HepG2 (cell line): ENCODE data around the gene ISG20L2. TPM values are rescaled to one million over a fixed set of nuclear protein-coding genes. Genes with fewer than 3 reads are reported as not detected.
A peak's percentile ranks its signal among the peaks of the same experiment; 100 is the strongest.

Experiments used
- ATAC-seq: fragments of 200-7000 bp; cut with Tn5 transposase; 3 replicates; pipeline ENCODE4 v1.9.1; 2020; ENCODE audit warnings: mild to moderate bottlenecking, moderate library complexity
- BruUV-seq: library from RNA; stranded (reverse); fragments of 400-500 nt; replicated peaks from 2 replicates; lab custom pipeline; 2021; lab: Mats Ljungman, UMichigan
- CTCF ChIA-PET: fragments of 300-600 bp; formaldehyde crosslinking; extraction: SDS; loops from one replicate; lab custom pipeline; 2021; ENCODE audit warnings: low total read pairs, inconsistent platforms, low intra/inter-chr PET ratio; lab: Yijun Ruan, JAX
- POLR2A ChIA-PET: fragments of 350-600 bp; sonication (Branson Sonifier 250); formaldehyde crosslinking; loops from one replicate; lab custom pipeline; 2020; ENCODE audit warnings: antibody characterized with exemption, inconsistent platforms; lab: Yijun Ruan, JAX
- DNase-seq: peaks from one replicate; pipeline ENCODE4 v3.0.0-alpha.2; 2015; ENCODE audit warnings: low spot score
- FAIRE-seq: peaks from 3 replicates; lab custom pipeline; 2011; peaks lifted over from hg19 to GRCh38; lab: Jason Lieb, UNC
- H2AFZ ChIP-seq: one replicate; pipeline ENCODE4 v1.6.1; 2011; ENCODE audit warnings: low read length, inconsistent platforms
- H3K27ac ChIP-seq: fragments of 300-600 bp; 3 replicates; pipeline ENCODE4 v1.8.0; 2011; ENCODE audit warnings: mixed run types, mild to moderate bottlenecking, mixed read lengths, low read length, inconsistent platforms; ENCODE audit not compliant: insufficient read depth; ENCODE audit errors: extremely low read length
- H3K27me3 ChIP-seq, 2 experiments: fragments of 200-600 bp in 1 of 2; 2 replicates in 1 of 2; 3 replicates in 1 of 2; pipeline versions ENCODE4 v1.6.0 to v1.8.0; 2011; ENCODE audit warnings: low read length in 2 of 2, mild to moderate bottlenecking in 2 of 2, moderate library complexity in 2 of 2, inconsistent platforms in 1 of 2; ENCODE audit not compliant: insufficient read depth in 2 of 2, control insufficient read depth in 1 of 2
- H3K36me3 ChIP-seq, 2 experiments: fragments of 200-600 bp in 1 of 2; replicated peaks in 1 of 2; 2 replicates in 1 of 2; 3 replicates in 1 of 2; pipeline versions ENCODE4 v1.5.1 to v1.8.0; 2011; ENCODE audit warnings: low read length in 2 of 2, inconsistent platforms in 1 of 2; ENCODE audit not compliant: insufficient read depth in 2 of 2, control insufficient read depth in 1 of 2
- H3K4me1 ChIP-seq: 2 replicates; pipeline ENCODE4 v1.5.1; 2012; ENCODE audit warnings: low read length, inconsistent platforms; ENCODE audit not compliant: insufficient read depth
- H3K4me2 ChIP-seq: 2 replicates; pipeline ENCODE4 v1.6.0; 2011; ENCODE audit warnings: low read depth, low read length, inconsistent platforms
- H3K4me3 ChIP-seq, 3 experiments: fragments of 200-600 bp in 1 of 3; sonication (generic), shearing (Covaris generic) in 1 of 3; replicated peaks in 1 of 3; 2 replicates each; pipeline ENCODE4 v1.5.1; 2011 to 2016; ENCODE audit warnings: low read length in 3 of 3, inconsistent platforms in 2 of 3, low read depth in 2 of 3, mild to moderate bottlenecking in 2 of 3, control low read depth in 1 of 3, mixed read lengths in 1 of 3; ENCODE audit not compliant: insufficient read depth in 1 of 3
- H3K79me2 ChIP-seq: one replicate; pipeline ENCODE4 v1.6.1; 2011; ENCODE audit warnings: low read length, inconsistent platforms; ENCODE audit not compliant: insufficient read depth
- H3K9ac ChIP-seq: 2 replicates; pipeline ENCODE4 v1.6.0; 2011; ENCODE audit warnings: mild to moderate bottlenecking, low read depth, low read length, inconsistent platforms; ENCODE audit not compliant: insufficient read depth
- H3K9me3 ChIP-seq: 2 replicates; pipeline ENCODE4 v1.5.1; 2012; ENCODE audit warnings: mild to moderate bottlenecking, low read length
- H4K20me1 ChIP-seq: 2 replicates; pipeline ENCODE4 v1.6.0; 2011; ENCODE audit warnings: inconsistent platforms, mild to moderate bottlenecking, low read length, moderate library complexity; ENCODE audit not compliant: insufficient read depth
- BRD4 ChIP-seq: sonication (generic); formaldehyde crosslinking; IDR thresholded peaks from 2 replicates; pipeline ENCODE4 v1.4.0; 2020; ENCODE audit warnings: missing genetic modification reagents
- CERS6 ChIP-seq: sonication (generic); formaldehyde crosslinking; IDR thresholded peaks from 2 replicates; pipeline ENCODE4 v1.5.0; 2020; ENCODE audit warnings: missing genetic modification reagents
- FOSL2 ChIP-seq: sonication (generic); formaldehyde crosslinking; IDR thresholded peaks from 2 replicates; pipeline ENCODE4 v1.4.0; 2020; ENCODE audit warnings: missing genetic modification reagents
- NR2F2 ChIP-seq: IDR thresholded peaks from 2 replicates; pipeline ENCODE4 v1.6.1; 2012; ENCODE audit warnings: low read depth, inconsistent platforms, borderline replicate concordance
- ZFP41 ChIP-seq: sonication (generic); formaldehyde crosslinking; IDR thresholded peaks from 2 replicates; pipeline ENCODE4 v1.4.0; 2020; ENCODE audit warnings: mild to moderate bottlenecking, missing genetic modification reagents, borderline replicate concordance
- ZNF331 ChIP-seq: sonication (generic); formaldehyde crosslinking; IDR thresholded peaks from 2 replicates; pipeline ENCODE4 v1.4.0; 2020; ENCODE audit warnings: missing genetic modification reagents
- ZNF660 ChIP-seq: sonication (generic); formaldehyde crosslinking; IDR thresholded peaks from 2 replicates; pipeline ENCODE4 v1.5.1; 2020; ENCODE audit warnings: mild to moderate bottlenecking, low read depth, missing genetic modification reagents, borderline replicate concordance
- ZNF766 ChIP-seq: sonication (generic); formaldehyde crosslinking; IDR thresholded peaks from 2 replicates; pipeline ENCODE4 v1.5.0; 2020; ENCODE audit warnings: missing genetic modification reagents, borderline replicate concordance
- WGBS: methylation state at CpG from one replicate; pipeline ENCODE4 v1.1.6; 2017; ENCODE audit warnings: low lambda C conversion rate; 5-methylcytosine and 5-hydroxymethylcytosine counted together
- in situ Hi-C: cut with HindIII; loops from 2 replicates; pipeline ENCODE4 v1.10.0; 2017; ENCODE audit warnings: low pct_unique_long_range_greater_than_20kb; ENCODE audit not compliant: extremely low pct_ligation_motif_present
- intact Hi-C: fragments of 100-400 bp; cut with micrococcal nuclease; formaldehyde crosslinking; loops from one replicate; pipeline ENCODE4 v1.10.0; 2022; ENCODE audit not compliant: unreplicated experiment
- polyA plus RNA-seq, 8 experiments: library from polyadenylated mRNA; depleted of rRNA in 3 of 8; stranded (reverse) in 7 of 8; unstranded in 1 of 8; fragments of >200 nt; fragmentation: Illumina TruSeq in 4 of 8; extraction: Trizol in 4 of 8; gene quantifications; 2 replicates each; pipeline versions ENCODE4 v1.2.1 to v1.2.3, GENCODE V29; 2011 to 2016; ENCODE audit warnings: low read depth in 4 of 8, missing spikeins in 1 of 8, mixed read lengths in 1 of 8; ENCODE audit not compliant: insufficient read depth in 1 of 8
- total RNA-seq, 5 experiments: library from RNA; depleted of rRNA; stranded (reverse); fragments of >200 nt; fragmentation: Illumina TruSeq; extraction: Trizol; gene quantifications; 2 replicates each; pipeline ENCODE4 v1.2.3, GENCODE V29; 2016; ENCODE audit warnings: low read depth in 1 of 5
- TF ChIP-seq, protein P1 (sequence below): sonication (generic); formaldehyde crosslinking; IDR thresholded peaks from 2 replicates; pipeline ENCODE4 v1.5.0; 2020; ENCODE audit warnings: mild to moderate bottlenecking, missing genetic modification reagents
- TF ChIP-seq, protein P2 (sequence below): sonication (generic); formaldehyde crosslinking; IDR thresholded peaks from one replicate; pipeline ENCODE4 v1.5.1; 2020; ENCODE audit warnings: mild to moderate bottlenecking, missing genetic modification reagents; ENCODE audit errors: not compliant biosample characterization

Gene ISG20L2
- total and polyA plus RNA-seq, 2 of the 13 experiments (the other 11 are each of a cell fraction or from before 2014, with no cell fraction given) = 19.8 to 21.3 TPM

DNA sequence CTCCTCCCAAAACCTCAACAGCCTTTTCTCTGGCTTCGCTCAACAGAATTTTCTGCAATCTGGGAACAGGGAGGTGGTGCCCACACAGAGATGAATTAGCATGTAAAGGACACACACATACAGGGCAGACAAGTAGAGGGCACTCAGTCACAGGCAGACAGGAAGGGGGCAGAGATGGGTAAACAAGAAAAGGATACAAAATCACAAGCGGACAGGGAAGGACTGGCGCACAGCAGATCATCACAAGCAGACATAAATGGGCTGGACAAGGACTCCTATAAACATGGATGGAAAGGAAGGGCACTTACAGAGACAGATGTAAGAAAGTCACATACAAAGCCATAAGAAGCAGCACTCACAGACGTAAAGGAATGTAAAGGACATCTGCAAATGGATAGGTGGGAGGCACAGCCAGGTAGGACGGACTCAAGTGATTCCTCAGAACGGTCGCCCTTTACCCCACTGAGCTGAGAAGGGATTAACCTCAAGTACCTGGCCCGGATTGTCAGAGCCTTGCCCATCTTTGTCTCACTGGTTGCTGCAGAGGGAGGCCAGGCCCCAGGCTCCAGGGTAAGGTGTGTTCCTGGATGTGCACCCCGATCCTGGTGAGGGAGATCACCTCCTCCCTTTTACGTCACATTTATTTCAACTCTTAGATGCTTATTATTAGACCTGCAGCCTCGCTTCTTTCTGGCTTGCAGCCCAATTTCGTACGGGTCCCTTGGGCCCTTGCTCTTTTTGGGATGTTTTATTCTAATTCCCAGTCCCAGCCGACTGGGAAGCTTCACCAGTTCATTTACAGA, 37.9 kb upstream of the ISG20L2 start:
- TSS peak; percentile 83 for BruUV-seq
- peak; percentile 15 for ATAC-seq
- peak; percentile 64; the same call in 1 of the 2 replicates for TF ChIP-seq ZNF766 (CRISPR knock-in tag)
- TF ChIP-seq ZNF331 (CRISPR knock-in tag) = no peak
- TF ChIP-seq ZFP41 = 0 out of 2 replicates have a peak, but pooled peaks have one; percentile 29
- TF ChIP-seq ZNF660 = no peak
- TF ChIP-seq NR2F2 = no peak; the same call in 1 of the 2 replicates
- no peak for TF ChIP-seq CERS6 (CRISPR knock-in tag)
- TF ChIP-seq, protein P1, sequence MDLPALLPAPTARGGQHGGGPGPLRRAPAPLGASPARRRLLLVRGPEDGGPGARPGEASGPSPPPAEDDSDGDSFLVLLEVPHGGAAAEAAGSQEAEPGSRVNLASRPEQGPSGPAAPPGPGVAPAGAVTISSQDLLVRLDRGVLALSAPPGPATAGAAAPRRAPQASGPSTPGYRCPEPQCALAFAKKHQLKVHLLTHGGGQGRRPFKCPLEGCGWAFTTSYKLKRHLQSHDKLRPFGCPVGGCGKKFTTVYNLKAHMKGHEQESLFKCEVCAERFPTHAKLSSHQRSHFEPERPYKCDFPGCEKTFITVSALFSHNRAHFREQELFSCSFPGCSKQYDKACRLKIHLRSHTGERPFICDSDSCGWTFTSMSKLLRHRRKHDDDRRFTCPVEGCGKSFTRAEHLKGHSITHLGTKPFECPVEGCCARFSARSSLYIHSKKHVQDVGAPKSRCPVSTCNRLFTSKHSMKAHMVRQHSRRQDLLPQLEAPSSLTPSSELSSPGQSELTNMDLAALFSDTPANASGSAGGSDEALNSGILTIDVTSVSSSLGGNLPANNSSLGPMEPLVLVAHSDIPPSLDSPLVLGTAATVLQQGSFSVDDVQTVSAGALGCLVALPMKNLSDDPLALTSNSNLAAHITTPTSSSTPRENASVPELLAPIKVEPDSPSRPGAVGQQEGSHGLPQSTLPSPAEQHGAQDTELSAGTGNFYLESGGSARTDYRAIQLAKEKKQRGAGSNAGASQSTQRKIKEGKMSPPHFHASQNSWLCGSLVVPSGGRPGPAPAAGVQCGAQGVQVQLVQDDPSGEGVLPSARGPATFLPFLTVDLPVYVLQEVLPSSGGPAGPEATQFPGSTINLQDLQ = no peak
- TF ChIP-seq FOSL2 = no peak
- TF ChIP-seq, protein P2, sequence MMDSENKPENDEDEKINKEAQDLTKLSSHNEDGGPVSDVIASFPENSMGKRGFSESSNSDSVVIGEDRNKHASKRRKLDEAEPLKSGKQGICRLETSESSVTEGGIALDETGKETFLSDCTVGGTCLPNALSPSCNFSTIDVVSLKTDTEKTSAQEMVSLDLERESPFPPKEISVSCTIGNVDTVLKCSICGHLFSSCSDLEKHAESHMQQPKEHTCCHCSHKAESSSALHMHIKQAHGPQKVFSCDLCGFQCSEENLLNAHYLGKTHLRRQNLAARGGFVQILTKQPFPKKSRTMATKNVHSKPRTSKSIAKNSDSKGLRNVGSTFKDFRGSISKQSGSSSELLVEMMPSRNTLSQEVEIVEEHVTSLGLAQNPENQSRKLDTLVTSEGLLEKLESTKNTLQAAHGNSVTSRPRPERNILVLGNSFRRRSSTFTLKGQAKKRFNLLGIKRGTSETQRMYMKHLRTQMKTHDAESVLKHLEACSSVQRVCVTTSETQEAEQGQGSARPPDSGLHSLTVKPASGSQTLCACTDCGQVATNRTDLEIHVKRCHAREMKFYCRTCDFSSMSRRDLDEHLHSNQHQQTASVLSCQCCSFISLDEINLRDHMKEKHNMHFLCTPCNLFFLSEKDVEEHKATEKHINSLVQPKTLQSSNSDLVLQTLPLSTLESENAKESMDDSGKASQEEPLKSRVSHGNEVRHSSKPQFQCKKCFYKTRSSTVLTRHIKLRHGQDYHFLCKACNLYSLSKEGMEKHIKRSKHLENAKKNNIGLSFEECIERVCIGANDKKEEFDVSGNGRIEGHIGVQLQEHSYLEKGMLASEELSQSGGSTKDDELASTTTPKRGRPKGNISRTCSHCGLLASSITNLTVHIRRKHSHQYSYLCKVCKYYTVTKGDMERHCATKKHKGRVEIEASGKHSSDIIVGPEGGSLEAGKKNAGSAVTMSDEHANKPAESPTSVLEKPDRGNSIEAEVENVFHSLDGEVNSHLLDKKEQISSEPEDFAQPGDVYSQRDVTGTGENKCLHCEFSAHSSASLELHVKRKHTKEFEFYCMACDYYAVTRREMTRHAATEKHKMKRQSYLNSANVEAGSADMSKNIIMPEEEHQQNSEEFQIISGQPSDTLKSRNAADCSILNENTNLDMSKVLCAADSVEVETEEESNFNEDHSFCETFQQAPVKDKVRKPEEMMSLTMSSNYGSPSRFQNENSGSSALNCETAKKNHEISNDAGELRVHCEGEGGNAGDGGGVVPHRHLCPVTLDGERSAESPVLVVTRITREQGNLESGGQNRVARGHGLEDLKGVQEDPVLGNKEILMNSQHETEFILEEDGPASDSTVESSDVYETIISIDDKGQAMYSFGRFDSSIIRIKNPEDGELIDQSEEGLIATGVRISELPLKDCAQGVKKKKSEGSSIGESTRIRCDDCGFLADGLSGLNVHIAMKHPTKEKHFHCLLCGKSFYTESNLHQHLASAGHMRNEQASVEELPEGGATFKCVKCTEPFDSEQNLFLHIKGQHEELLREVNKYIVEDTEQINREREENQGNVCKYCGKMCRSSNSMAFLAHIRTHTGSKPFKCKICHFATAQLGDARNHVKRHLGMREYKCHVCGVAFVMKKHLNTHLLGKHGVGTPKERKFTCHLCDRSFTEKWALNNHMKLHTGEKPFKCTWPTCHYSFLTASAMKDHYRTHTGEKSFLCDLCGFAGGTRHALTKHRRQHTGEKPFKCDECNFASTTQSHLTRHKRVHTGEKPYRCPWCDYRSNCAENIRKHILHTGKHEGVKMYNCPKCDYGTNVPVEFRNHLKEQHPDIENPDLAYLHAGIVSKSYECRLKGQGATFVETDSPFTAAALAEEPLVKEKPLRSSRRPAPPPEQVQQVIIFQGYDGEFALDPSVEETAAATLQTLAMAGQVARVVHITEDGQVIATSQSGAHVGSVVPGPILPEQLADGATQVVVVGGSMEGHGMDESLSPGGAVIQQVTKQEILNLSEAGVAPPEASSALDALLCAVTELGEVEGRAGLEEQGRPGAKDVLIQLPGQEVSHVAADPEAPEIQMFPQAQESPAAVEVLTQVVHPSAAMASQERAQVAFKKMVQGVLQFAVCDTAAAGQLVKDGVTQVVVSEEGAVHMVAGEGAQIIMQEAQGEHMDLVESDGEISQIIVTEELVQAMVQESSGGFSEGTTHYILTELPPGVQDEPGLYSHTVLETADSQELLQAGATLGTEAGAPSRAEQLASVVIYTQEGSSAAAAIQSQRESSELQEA = peak; percentile 12
- 0 out of 2 replicates have a peak, but pooled peaks have one; percentile 28 for TF ChIP-seq BRD4 (CRISPR knock-in tag)

More for the DNA sequence above, 37.9 kb upstream of the ISG20L2 start:
- no peaks in the 10 kb centered on the region for H3K9me3 ChIP-seq
- peaks cover 5% of the 10 kb centered on the region; the same call in 1 of the 2 replicates for H4K20me1 ChIP-seq
- H3K4me3 ChIP-seq = peak overlapping the region; percentile 71 to 85 (median 77)
- H3K9ac ChIP-seq = peak overlapping the region; percentile 82
- H2AFZ ChIP-seq = peak overlapping the region; percentile 55
- peaks cover 3 to 15% of the 10 kb centered on the region in 2 experiments; a peak in 1 of 5 replicates for H3K36me3 ChIP-seq
- intact Hi-C loops = loop anchor here (1.0 kb wide), 3 partner anchors 15 to 40 kb away; partner anchors contain the start of genes HDGF and MRPL24
- H3K4me1 ChIP-seq = peaks cover 42% of the 10 kb centered on the region
- H3K27me3 ChIP-seq = no peaks in the 10 kb centered on the region; a peak in 1 of 5 replicates
- in situ Hi-C loops = loop anchor here (5.0 kb wide), 1 partner anchor 39 kb away; the partner anchor contains the start of genes ISG20L2 and METTL25B
- peak overlapping the region; percentile 84 for H3K27ac ChIP-seq
- DNase-seq (no peak), FAIRE-seq (peak; percentile 15)
- H3K4me2 ChIP-seq = peak overlapping the region; percentile 83
- H3K79me2 ChIP-seq = peaks cover 45% of the 10 kb centered on the region
- CTCF ChIA-PET = no interaction called here
- WGBS = 5% methylated on average over 14 of the region's 14 CpGs
- POLR2A ChIA-PET = interaction anchor here (0.5 to 6.5 kb wide), 19 partner anchors 8 to 309 kb away, joined by 3 to 125 read pairs (median 4); partner anchors contain the start of genes HDGF, ISG20L2, METTL25B and MRPL24
